Measurements from ENCODE around the gene C11orf58. TPM values are rescaled to one million over a fixed set of nuclear protein-coding genes. Genes with fewer than 3 reads are reported as not detected.

The C11orf58 gene
- total RNA-seq, 4 donors from 2014 or later, result 103 to 170 (median 134) TPM

DNA sequence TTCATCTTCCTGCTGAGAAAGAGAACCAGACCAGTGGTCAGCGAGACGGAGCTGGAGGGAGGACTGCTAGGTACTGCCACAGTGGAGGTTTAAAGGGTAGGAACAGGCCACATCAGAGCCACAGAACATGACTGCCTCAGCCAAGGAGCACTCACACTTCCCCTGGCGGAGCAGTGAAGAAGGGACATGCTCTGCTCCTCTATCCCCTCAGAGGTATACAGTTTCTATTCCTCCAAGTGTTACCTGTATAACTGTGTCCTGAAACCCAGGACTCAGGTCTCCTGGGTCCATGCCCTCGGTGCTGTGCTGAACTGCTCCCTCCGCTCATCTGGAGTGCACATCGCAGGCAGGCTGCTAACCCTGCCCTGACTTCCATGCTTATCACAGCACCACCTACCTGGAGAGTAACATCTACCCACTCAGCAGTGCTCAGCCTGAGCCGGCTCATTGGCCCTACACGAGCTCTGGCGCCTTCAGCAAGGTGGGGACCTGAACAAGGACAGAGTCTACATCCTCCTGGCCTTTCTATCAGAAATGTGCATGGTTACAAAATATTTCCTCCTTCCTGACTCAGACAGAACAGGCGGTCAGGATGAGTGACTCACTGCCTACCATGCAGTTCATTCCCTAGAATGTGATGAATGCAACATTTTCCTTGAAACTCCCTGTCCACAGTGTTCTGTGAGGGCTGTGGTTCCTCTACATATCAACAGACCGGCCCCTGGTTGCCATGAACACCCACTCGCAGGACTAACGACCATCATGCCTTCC is 52.9 kb downstream of the C11orf58 start:
- H3K9me3 ChIP-seq, result no peaks in the 10 kb centered on the region
- no peak overlapping the region for H3K4me3 ChIP-seq
- in situ Hi-C loops (cut with MboI; ENCODE audit: low sequenced_read_pairs in 4 of 4) (loop anchor here in 1 of 4 donors (10.0 kb wide), 1 partner anchor 273 kb away; no protein-coding TSS in a partner anchor), intact Hi-C loops (cut with DNase I; ENCODE audit: low total_unique reads) (no loop called here)
- ATAC-seq, result peak; percentile 43 to 55
- H3K4me1 ChIP-seq, result peaks cover 3 to 8% of the 10 kb centered on the region in 2 donors
- H3K36me3 ChIP-seq, result no peaks in the 10 kb centered on the region
- TF ChIP-seq POLR2A (IDR thresholded peaks at IDR 0.05), result no peak
- TF ChIP-seq, protein P1, sequence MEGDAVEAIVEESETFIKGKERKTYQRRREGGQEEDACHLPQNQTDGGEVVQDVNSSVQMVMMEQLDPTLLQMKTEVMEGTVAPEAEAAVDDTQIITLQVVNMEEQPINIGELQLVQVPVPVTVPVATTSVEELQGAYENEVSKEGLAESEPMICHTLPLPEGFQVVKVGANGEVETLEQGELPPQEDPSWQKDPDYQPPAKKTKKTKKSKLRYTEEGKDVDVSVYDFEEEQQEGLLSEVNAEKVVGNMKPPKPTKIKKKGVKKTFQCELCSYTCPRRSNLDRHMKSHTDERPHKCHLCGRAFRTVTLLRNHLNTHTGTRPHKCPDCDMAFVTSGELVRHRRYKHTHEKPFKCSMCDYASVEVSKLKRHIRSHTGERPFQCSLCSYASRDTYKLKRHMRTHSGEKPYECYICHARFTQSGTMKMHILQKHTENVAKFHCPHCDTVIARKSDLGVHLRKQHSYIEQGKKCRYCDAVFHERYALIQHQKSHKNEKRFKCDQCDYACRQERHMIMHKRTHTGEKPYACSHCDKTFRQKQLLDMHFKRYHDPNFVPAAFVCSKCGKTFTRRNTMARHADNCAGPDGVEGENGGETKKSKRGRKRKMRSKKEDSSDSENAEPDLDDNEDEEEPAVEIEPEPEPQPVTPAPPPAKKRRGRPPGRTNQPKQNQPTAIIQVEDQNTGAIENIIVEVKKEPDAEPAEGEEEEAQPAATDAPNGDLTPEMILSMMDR (IDR thresholded peaks at IDR 0.05 in 4 of 5, conservative IDR thresholded peaks at IDR 0.05 in 1 of 5), result no peak
- H3K27me3 ChIP-seq, result no peaks in the 10 kb centered on the region
- no peak for DNase-seq
- no peak overlapping the region for H3K27ac ChIP-seq

DNA sequence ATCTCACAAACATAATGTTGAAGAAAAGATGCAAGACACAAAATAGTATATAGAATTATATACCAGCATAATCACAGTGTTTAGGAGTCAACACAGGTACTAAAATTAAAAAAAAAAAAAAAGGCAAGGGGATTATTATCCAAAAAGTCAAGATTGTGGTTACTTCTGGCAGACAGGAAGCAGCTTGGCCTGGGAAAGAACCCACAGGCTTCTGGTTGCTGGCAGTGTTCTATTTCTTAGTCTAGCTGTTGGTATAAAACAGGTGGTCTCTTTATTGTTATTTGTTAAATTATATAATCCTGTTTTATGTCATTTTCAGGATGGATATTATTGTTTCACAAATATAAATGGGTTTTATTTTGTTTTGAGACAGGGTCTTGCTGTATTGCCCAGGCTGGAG is 54.0 kb downstream of the C11orf58 start:
- Histone ChIP-seq H3K36me3 (no peaks in the 10 kb centered on the region), H3K27me3 (no peaks in the 10 kb centered on the region), H3K4me1 (peaks cover 0 to 8% of the 10 kb centered on the region in 2 donors), H3K27ac (no peak overlapping the region), H3K9me3 (no peaks in the 10 kb centered on the region), H3K4me3 (no peak overlapping the region)
- no peak for ATAC-seq
- intact Hi-C loops (cut with DNase I; ENCODE audit: low total_unique reads) (no loop called here), in situ Hi-C loops (cut with MboI; ENCODE audit: low sequenced_read_pairs in 4 of 4) (loop anchor here in 1 of 4 donors (10.0 kb wide), 1 partner anchor 272 kb away; no protein-coding TSS in a partner anchor)
- DNase-seq, result no peak
- TF ChIP-seq, protein P1 (IDR thresholded peaks at IDR 0.05 in 4 of 5, conservative IDR thresholded peaks at IDR 0.05 in 1 of 5), result no peak
- no peak for TF ChIP-seq POLR2A (IDR thresholded peaks at IDR 0.05)

DNA sequence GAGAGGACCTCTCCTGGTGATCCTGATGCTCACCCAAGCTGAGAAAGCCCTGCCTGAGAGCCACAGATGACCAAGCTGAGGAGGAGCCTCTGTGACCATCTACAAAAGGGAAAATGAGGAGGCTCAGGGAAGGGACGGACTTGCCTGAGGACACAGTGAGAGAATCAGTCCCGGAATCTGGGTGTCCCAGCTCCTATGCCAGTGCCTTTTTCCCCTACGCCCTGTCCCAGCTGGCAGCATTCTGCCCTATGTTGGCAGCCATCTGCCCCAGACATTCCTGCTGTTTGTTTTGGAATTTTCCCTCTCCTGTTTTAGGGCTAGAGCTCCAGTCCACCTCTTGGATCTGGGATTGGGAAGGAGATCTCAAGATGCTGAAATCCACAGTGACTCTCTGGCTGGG is 54.6 kb downstream of the C11orf58 start:
- no peak overlapping the region for H3K27ac ChIP-seq
- DNase-seq (no peak), ATAC-seq (no peak)
- peaks cover 0 to 6% of the 10 kb centered on the region in 2 donors for H3K4me1 ChIP-seq
- H3K27me3 ChIP-seq, result no peaks in the 10 kb centered on the region
- H3K4me3 ChIP-seq, result no peak overlapping the region
- intact Hi-C loops (cut with DNase I; ENCODE audit: low total_unique reads) (no loop called here), in situ Hi-C loops (cut with MboI; ENCODE audit: low sequenced_read_pairs in 4 of 4) (loop anchor here in 1 of 4 donors (10.0 kb wide), 1 partner anchor 272 kb away; no protein-coding TSS in a partner anchor)
- TF ChIP-seq, protein P1 (IDR thresholded peaks at IDR 0.05 in 4 of 5, conservative IDR thresholded peaks at IDR 0.05 in 1 of 5), result no peak
- TF ChIP-seq POLR2A (IDR thresholded peaks at IDR 0.05), result no peak
- no peaks in the 10 kb centered on the region for H3K9me3 ChIP-seq
- no peaks in the 10 kb centered on the region for H3K36me3 ChIP-seq

DNA sequence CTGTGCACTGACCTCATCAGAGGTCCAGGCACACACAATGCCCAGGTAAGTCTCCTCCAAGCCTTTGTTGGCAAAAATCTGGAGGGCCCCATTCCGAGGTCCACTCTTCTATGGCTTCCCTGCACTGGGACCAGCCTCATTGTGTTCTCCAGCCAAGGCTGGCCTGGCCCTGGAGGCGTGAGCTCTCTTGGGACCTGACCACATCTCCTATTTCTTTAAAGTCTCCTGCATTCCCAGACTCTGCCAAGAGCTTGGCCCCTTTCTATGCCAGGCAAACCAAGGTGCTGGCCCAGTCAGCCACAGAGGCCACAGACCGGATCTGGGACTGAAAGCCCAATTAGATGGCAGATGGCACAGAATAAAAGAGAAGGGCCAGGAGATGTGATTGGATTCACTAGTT is 55.1 kb downstream of the C11orf58 start:
- TF ChIP-seq, protein P1 (IDR thresholded peaks at IDR 0.05 in 4 of 5, conservative IDR thresholded peaks at IDR 0.05 in 1 of 5), result no peak
- TF ChIP-seq POLR2A (IDR thresholded peaks at IDR 0.05), result no peak
- DNase-seq (no peak), ATAC-seq (no peak)
- no peaks in the 10 kb centered on the region for H3K36me3 ChIP-seq
- no peak overlapping the region for H3K4me3 ChIP-seq
- peaks cover 0 to 5% of the 10 kb centered on the region in 2 donors for H3K4me1 ChIP-seq
- H3K27ac ChIP-seq, result no peak overlapping the region
- H3K9me3 ChIP-seq, result no peaks in the 10 kb centered on the region
- no peaks in the 10 kb centered on the region for H3K27me3 ChIP-seq
- in situ Hi-C loops (cut with MboI; ENCODE audit: low sequenced_read_pairs in 4 of 4) (loop anchor here in 1 of 4 donors (10.0 kb wide), 1 partner anchor 271 kb away; no protein-coding TSS in a partner anchor), intact Hi-C loops (cut with DNase I; ENCODE audit: low total_unique reads) (no loop called here)
